Right cardiac atrium (tissue), 5 donors: ENCODE data around the gene RNF157. TPM values are rescaled to one million over a fixed set of nuclear protein-coding genes. Genes with fewer than 3 reads are reported as not detected.

ENCODE experiments used
- ATAC-seq, 2 donors: fragments of 200-7000 bp; cut with Tn5 transposase; one replicate each; pipeline versions ENCODE4 v1.8.0 to v1.9.1; 2020; ENCODE audit warnings: moderate library complexity in 2 of 2, mild to moderate bottlenecking in 1 of 2
- DNase-seq, 3 donors: peaks; one replicate each; pipeline ENCODE4 v3.0.0-alpha.2; 2020
- H3K27ac ChIP-seq: one replicate; pipeline ENCODE4 v1.5.1; 2013; ENCODE audit warnings: mild to moderate bottlenecking, low read length, control low read depth, moderate library complexity
- H3K27me3 ChIP-seq: one replicate; pipeline ENCODE4 v1.6.1; 2013; ENCODE audit not compliant: control insufficient read depth, insufficient read depth
- H3K4me1 ChIP-seq: one replicate; pipeline ENCODE4 v1.6.1; 2013; ENCODE audit warnings: low read length; ENCODE audit not compliant: control insufficient read depth, insufficient read depth
- H3K4me3 ChIP-seq: one replicate; pipeline ENCODE4 v1.5.1; 2013; ENCODE audit warnings: low read length, control low read depth
- H3K9me3 ChIP-seq: one replicate; pipeline ENCODE4 v1.6.1; 2013; ENCODE audit warnings: low read length; ENCODE audit not compliant: control insufficient read depth
- WGBS: extraction: QIAGEN DNeasy Blood & Tissue Kit; methylation state at CpG from one replicate; pipeline ENCODE4 v1.1.7; 2013; 5-methylcytosine and 5-hydroxymethylcytosine counted together
- intact Hi-C, 4 donors: fragments of 100-400 bp; cut with DNase I; formaldehyde crosslinking; loops; one replicate each; pipeline versions ENCODE4 v1.11.0 to v1.14.0; 2022 to 2023
- polyA plus RNA-seq: library from polyadenylated mRNA; stranded (reverse); fragments of 200-250 nt; gene quantifications from one replicate; pipeline ENCODE4 v1.2.3, GENCODE V29; 2013
- total RNA-seq, 4 donors: library from RNA; stranded (reverse); fragmentation: NEBNext Ultra II Directional; extraction: Animal tissue kit (Norgen Biotek cat#: 25700); gene quantifications; one replicate each; pipeline ENCODE4 v1.2.1, GENCODE V29; 2021
- donor health status: healthy with polysubstance abuse.
- donor health status: DM: no; HTN: yes; CAD: no.
- donor health status: DM: no; HTN: no; CAD: no.
- donor health status: DM: no; HTN: yes; CAD: no; lungs with severe emphysema.
- donor health status: DM: yes; HTN: yes; CAD: no.

Gene RNF157
- total and polyA plus RNA-seq, 5 donors: 10.2 to 18.8 (median 12.1) TPM

DNA sequence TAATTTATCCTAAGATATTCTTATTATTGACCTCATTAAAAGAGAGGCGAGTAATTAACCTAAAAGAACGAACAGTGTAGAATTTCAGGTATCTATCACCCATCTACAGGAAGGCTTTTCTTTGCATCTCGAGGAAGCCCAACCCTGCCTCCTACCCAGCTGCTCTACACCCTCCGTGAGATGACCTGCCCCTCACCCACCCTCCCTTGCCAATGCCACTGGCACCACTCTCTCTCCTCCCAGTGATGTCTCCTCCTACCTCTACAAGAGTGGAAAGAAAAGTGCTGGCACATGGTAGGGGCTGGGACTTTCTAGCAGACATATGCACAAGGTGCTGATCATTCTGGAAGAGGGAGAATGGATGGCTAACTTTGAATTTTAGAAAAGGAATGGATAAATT is 76.4 kb downstream of the RNF157 start:
- DNase-seq: no peak
- Histone ChIP-seq H3K9me3 (no peaks in the 10 kb centered on the region), H3K4me3 (no peak overlapping the region), H3K27me3 (no peaks in the 10 kb centered on the region), H3K4me1 (peaks cover 2% of the 10 kb centered on the region), H3K27ac (no peak overlapping the region)
- intact Hi-C loops: no loop called here
- no peak for ATAC-seq
- 93% methylated on average over 4 of the region's 4 CpGs for WGBS

DNA sequence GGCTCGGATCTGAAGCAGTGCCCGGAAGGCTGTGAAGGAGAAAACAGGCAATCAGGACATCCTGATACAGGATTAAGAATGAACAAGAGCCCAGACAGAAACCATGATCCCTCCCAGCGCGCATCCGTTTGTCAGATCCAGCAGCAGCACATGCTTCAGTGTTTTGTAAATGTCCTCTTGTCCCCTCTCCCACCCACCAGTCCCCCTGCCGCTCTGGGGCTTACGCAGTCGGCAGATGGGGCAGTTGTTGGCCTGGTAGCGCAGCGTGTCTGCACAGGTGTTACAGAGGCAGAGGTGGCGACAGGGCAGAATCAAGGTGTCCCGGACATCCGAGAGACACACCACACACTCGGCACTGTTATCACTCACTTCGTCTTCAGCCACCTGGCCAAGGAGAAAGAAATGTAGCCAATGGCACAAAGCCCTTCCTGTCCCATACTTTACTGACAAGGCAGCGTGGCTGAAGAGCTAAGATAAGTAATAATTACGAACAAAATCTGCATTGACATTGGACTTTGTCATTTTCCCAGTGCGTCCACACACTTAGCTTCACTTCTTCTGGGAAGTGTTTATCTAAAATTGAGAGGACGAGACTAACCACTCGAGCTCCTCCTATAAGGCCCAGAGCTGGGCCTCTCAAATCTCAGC is 78.5 kb downstream of the RNF157 start:
- Histone ChIP-seq H3K4me3 (no peak overlapping the region), H3K27ac (no peak overlapping the region), H3K27me3 (no peaks in the 10 kb centered on the region), H3K9me3 (no peaks in the 10 kb centered on the region), H3K4me1 (peaks cover 2% of the 10 kb centered on the region)
- no peak for ATAC-seq
- intact Hi-C loops: no loop called here
- WGBS: 61% methylated on average over 20 of the region's 20 CpGs
- DNase-seq: no peak

DNA sequence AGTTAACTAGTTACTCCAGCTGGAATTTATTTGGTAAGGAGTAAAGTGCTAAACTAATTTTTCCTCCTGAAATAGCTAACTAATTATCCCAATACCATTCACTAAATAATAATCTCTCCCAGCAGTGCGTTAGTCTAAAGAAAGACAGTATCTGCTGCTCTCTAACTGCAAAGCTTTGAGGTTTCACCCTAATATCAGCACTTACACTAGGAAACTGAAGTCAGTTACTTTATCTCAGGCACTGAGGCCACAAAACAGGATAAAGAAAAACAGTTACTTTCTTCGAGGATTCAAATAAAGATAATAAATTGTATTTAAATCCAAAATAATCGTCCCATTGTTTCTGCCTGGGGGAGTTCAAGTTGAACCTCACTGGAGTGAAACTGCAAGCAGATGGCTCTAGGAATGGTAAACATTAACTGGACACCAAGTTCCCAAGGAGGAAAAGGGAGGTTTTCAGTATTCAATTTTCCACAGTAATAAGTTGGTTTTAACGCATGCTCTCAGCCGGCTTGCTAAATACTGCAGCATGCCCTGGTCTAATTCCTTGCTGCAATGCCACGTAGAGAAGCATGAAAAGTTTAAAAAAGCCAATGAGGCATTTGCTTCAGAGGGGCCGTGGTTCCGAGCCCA is 79.3 kb downstream of the RNF157 start:
- DNase-seq (no peak), ATAC-seq (no peak)
- Histone ChIP-seq H3K9me3 (no peaks in the 10 kb centered on the region), H3K27ac (no peak overlapping the region), H3K4me3 (no peak overlapping the region), H3K27me3 (no peaks in the 10 kb centered on the region), H3K4me1 (peaks cover 2% of the 10 kb centered on the region)
- 59% methylated on average over 8 of the region's 8 CpGs for WGBS
- intact Hi-C loops: no loop called here

DNA sequence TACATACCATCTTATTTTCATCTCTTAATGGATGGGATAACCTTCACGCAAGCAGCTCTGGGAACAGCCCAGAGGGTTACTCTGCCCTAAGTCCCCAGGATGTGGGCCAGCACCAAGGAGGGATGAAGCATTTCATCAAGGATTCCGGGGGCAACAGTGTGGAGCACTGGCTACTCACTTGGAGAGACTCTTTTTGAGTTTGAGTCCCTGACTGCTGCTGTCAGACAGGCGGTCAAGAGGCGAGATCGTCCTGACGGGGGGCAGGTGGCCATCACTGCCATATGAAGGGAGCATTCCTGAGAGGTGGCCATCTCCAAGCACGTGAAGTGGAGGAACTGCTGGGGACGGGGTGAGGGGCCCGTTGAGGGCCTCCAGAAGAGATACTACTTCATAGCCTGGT is 81.1 kb downstream of the RNF157 start:
- ATAC-seq: no peak
- 90% methylated on average over 9 of the region's 9 CpGs for WGBS
- H3K9me3 ChIP-seq: no peaks in the 10 kb centered on the region
- no peaks in the 10 kb centered on the region for H3K27me3 ChIP-seq
- H3K4me3 ChIP-seq: no peak overlapping the region
- H3K27ac ChIP-seq: no peak overlapping the region
- intact Hi-C loops: no loop called here
- H3K4me1 ChIP-seq: peaks cover 2% of the 10 kb centered on the region
- DNase-seq: no peak

DNA sequence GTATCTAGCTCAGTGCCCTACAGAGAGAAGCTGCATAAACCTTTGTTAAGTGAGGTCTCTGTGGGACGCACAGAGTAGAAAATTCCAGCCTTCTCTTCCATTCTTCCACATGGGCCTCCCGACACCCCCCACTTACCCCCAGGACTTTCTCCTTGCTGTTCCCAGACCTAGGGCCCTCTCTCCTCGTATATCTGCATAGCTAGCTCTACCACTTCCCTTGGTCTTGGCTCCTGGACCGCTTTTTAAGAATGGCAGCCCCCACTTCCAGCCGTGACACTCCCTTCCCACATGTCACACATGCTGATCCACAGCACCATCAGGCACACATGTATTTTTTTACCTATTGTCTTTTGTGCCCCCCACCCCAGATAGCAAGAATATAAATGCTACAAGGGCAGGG is 82.5 kb downstream of the RNF157 start:
- Histone ChIP-seq H3K27me3 (no peaks in the 10 kb centered on the region), H3K27ac (no peak overlapping the region), H3K4me3 (no peak overlapping the region), H3K9me3 (no peaks in the 10 kb centered on the region), H3K4me1 (peaks cover 2% of the 10 kb centered on the region)
- intact Hi-C loops: no loop called here
- 90% methylated on average over 5 of the region's 5 CpGs for WGBS
- DNase-seq: no peak
- no peak for ATAC-seq

DNA sequence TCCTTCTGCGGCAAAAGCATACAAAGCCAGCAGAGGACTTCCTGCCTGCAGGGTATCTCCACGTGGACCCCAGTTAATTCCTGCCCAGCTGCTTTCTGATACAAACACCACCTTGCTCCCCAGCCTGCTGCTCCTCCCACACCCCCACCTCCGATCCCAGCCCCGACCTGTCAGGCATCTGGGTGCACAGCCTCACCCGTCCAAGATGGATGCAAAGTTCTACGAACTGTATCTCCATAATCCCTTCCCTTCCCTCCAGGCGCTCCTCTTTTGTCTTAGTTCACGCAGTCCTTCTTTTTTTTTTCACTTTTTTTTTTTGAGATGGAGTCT is 83.7 kb downstream of the RNF157 start:
- no peak overlapping the region for H3K27ac ChIP-seq
- DNase-seq: no peak
- WGBS: 78% methylated on average over 8 of the region's 8 CpGs
- no peak overlapping the region for H3K4me3 ChIP-seq
- peaks cover under 1% of the 10 kb centered on the region for H3K4me1 ChIP-seq
- ATAC-seq: no peak
- intact Hi-C loops: loop anchor here in 1 of 4 donors (1.0 kb wide), 1 partner anchor 11 kb away; no protein-coding TSS in a partner anchor
- no peaks in the 10 kb centered on the region for H3K27me3 ChIP-seq
- H3K9me3 ChIP-seq: no peaks in the 10 kb centered on the region

DNA sequence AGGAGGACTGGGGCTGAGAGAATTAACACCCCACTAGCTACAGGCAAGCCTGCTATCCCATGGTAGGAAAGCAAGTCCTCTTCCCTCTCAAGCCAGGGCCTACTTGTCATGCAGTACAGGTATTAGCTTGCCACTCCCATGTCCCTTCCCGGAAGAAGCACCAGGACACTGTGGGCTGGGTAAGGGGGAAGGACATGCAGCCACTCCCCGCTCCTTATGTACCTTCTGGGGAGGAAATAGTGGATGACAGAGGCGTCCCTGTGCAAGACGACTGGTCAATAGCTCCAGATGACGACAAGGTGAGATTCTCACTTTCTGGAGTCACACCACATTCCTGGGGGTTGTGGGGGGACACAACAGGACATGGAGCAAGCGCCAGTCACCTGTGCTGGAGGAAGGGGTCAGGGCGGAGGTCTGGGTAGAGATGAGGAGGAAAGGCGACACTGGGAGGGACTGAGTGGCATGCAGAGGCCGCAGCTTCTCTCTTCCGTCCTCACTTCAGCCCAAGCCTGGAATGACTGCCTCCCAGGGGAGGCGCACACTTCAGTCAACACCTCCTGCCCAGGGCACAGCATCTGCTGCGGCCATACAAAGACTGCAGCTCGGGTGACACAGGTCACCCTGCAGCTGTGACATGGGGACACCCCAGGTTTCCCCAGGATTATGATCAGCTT is 84.2 kb downstream of the RNF157 start:
- no peak for DNase-seq
- H3K27ac ChIP-seq: no peak overlapping the region
- no peaks in the 10 kb centered on the region for H3K9me3 ChIP-seq
- intact Hi-C loops: loop anchor here in 1 of 4 donors (1.0 kb wide), 1 partner anchor 11 kb away; no protein-coding TSS in a partner anchor
- 74% methylated on average over 13 of the region's 13 CpGs for WGBS
- H3K4me3 ChIP-seq: no peak overlapping the region
- no peaks in the 10 kb centered on the region for H3K4me1 ChIP-seq
- no peaks in the 10 kb centered on the region for H3K27me3 ChIP-seq
- ATAC-seq: peak in 1 of 2 donors; percentile 30

DNA sequence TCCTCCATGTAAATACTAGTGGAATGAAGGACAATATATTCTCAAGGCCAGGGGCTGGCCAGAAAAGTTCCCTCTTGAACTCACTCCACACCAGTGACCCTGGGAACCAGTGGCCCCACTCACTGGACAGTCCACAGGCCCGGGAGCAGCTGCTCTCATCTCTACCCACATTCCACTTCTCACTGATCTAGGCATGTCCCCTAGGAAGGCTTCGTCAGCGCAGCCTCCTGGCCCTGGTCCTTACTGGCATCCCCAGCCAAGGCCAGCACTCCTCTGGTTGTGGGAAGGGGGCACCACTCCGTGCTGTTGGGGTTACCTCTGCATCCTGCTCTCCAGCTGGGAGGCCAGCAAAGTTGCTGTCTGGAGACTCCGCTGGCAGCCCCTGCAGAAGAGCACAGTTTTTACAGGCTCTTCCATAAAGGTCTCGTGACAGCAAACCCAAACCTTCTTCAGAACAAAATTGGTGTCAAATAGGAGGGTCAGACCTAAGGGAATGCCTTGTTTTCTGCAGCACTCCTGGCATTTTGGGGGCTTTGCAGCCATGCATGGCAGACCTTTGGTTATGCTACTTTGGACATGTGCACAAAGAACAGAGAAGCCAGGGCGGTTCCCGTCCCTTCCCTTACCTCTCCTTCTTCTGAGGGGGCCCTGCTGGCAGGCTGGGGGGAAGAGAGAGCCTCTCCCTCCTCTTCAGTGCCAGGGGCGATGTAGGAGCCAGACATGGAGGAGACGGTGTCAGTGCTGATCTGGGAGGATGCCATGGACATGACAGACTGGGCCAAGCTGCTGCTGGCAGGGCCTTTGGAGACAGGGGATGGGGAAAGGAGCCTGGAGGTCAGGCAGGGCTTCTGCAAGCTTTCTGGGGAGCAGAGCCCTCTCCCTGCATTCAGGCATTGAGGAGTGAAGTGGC is 85.1 kb downstream of the RNF157 start:
- WGBS: 82% methylated on average over 10 of the region's 10 CpGs
- intact Hi-C loops: no loop called here
- Histone ChIP-seq H3K4me3 (no peak overlapping the region), H3K9me3 (no peaks in the 10 kb centered on the region), H3K27me3 (no peaks in the 10 kb centered on the region), H3K4me1 (no peaks in the 10 kb centered on the region), H3K27ac (no peak overlapping the region)
- no peak for DNase-seq
- ATAC-seq: peak in 1 of 2 donors; percentile 24

DNA sequence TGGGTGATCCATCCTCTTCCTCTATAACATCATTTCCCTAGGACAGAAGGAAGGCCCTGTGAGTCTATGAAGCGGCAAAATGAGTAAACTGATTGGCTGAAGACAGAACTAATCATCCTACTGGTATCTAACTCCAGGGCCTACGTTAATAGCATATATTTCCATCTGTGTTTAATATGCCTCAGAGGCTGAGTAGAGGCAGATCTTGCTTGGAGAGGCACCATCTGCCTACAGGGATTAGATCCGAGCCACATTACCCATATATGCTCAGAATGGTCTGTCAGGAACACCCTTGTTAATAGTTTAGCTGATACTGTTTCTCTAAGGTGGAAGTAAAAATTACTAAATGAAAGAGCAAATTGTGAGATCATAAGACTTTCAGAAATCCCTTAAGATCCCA is 86.0 kb downstream of the RNF157 start:
- intact Hi-C loops: no loop called here
- DNase-seq: no peak

DNA sequence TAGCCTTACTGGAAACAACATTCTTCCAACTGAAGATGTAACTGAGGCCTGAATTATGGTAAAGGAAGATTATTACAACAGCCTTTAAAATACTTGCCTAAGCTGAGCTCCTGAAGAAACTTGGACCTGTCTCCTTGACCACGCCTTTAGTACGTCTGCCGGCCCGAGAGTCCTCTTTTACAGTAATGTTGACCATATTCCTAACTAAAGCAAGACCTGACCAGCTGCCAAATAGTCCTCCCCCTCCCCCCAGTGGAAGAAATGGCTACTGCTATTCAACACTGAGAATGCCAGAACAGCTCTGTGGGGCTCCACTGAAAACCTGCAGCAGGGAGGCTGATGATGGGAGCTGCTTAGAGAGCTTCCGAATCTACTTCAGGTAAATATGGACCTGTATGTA is 86.7 kb downstream of the RNF157 start:
- Histone ChIP-seq H3K9me3 (no peaks in the 10 kb centered on the region), H3K4me1 (no peaks in the 10 kb centered on the region), H3K4me3 (no peak overlapping the region), H3K27me3 (no peaks in the 10 kb centered on the region), H3K27ac (no peak overlapping the region)
- intact Hi-C loops: no loop called here
- no peak for ATAC-seq
- DNase-seq: no peak
- 67% methylated on average over 5 of the region's 5 CpGs for WGBS

More for the DNA sequence above, 86.0 kb downstream of the RNF157 start:
- WGBS: 91% methylated on average over 3 of the region's 3 CpGs
- Histone ChIP-seq H3K4me3 (no peak overlapping the region), H3K27ac (no peak overlapping the region), H3K9me3 (no peaks in the 10 kb centered on the region), H3K27me3 (no peaks in the 10 kb centered on the region), H3K4me1 (no peaks in the 10 kb centered on the region)
- ATAC-seq: no peak

DNA sequence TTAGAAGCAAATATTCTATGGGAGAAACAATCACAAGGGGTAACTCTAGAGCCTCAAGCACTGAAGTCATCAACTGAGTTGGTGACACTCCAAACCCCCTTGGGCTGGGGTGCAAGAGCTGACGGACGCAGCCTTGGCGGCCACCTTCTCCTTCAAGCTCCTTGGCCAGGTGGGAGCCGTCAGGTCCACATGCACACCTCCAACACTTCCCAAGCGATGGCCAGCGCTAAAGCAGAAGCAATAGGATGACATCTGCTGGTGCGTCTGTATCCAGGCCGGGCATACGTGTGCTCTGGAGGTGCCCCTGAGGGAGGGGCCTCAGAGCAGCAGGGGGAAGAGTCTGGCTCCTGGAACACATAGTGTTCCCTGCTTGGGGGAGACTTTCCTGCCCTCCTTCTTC is 87.1 kb downstream of the RNF157 start:
- 89% methylated on average over 9 of the region's 9 CpGs for WGBS
- Histone ChIP-seq H3K9me3 (no peaks in the 10 kb centered on the region), H3K27ac (no peak overlapping the region), H3K4me1 (no peaks in the 10 kb centered on the region), H3K4me3 (no peak overlapping the region), H3K27me3 (no peaks in the 10 kb centered on the region)
- intact Hi-C loops: no loop called here
- DNase-seq (no peak), ATAC-seq (no peak)
